ENCODE data around the gene MYBPC1. TPM values are rescaled to one million over a fixed set of nuclear protein-coding genes. Genes with fewer than 3 reads are reported as not detected.

MYBPC1 gene
- total and polyA plus RNA-seq, 9 of the 15 experiments (the other 6 are each of a cell fraction or from before 2014, with no cell fraction given): not detected

DNA sequence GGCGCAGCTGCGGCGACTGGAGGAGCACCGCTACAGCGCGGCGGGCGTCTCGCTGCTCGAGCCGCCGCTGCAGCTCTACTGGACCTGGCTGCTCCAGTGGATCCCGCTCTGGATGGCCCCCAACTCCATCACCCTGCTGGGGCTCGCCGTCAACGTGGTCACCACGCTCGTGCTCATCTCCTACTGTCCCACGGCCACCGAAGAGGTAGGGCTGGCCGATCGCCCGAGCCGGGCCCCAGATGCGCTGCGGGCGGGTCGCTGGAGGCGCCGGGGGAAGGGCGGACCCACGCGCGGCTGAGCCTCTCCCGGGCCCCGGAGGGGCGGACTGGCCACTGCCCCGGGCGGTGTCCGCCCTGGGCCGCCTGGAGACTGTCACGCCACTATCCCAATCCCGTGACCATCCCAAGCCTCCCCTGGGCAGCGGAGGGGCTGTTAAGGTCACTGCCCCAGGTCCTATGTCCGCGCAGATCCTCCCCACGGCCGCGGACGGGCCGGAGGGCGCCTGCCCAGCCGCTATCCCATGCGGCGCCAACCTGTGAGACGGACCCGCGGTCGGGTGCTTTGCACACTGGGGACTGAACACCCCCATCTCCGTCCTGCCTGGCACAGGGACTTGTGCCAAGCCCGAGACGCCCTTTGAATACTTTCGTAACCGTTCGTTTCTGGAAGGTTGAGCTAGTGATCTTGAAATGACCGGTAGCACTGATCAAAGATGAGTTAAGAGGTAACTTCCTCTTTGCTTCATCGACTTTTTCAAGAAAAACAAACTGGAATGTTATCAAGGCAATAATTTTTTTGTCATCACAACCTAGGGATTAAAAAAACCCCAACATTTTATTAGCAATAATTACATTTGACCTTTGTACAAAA, 103.4 kb downstream of the MYBPC1 start (continued):
- TF ChIP-seq, protein P1, sequence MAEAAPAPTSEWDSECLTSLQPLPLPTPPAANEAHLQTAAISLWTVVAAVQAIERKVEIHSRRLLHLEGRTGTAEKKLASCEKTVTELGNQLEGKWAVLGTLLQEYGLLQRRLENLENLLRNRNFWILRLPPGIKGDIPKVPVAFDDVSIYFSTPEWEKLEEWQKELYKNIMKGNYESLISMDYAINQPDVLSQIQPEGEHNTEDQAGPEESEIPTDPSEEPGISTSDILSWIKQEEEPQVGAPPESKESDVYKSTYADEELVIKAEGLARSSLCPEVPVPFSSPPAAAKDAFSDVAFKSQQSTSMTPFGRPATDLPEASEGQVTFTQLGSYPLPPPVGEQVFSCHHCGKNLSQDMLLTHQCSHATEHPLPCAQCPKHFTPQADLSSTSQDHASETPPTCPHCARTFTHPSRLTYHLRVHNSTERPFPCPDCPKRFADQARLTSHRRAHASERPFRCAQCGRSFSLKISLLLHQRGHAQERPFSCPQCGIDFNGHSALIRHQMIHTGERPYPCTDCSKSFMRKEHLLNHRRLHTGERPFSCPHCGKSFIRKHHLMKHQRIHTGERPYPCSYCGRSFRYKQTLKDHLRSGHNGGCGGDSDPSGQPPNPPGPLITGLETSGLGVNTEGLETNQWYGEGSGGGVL (CRISPR knock-in tag; IDR thresholded peaks at IDR 0.05): no peak
- TF ChIP-seq, protein P2, sequence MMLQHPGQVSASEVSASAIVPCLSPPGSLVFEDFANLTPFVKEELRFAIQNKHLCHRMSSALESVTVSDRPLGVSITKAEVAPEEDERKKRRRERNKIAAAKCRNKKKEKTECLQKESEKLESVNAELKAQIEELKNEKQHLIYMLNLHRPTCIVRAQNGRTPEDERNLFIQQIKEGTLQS (IDR thresholded peaks at IDR 0.05): no peak
- TF ChIP-seq, protein P2 (CRISPR knock-in tag; conservative IDR thresholded peaks at IDR 0.05): no peak
- TF ChIP-seq, protein P3, sequence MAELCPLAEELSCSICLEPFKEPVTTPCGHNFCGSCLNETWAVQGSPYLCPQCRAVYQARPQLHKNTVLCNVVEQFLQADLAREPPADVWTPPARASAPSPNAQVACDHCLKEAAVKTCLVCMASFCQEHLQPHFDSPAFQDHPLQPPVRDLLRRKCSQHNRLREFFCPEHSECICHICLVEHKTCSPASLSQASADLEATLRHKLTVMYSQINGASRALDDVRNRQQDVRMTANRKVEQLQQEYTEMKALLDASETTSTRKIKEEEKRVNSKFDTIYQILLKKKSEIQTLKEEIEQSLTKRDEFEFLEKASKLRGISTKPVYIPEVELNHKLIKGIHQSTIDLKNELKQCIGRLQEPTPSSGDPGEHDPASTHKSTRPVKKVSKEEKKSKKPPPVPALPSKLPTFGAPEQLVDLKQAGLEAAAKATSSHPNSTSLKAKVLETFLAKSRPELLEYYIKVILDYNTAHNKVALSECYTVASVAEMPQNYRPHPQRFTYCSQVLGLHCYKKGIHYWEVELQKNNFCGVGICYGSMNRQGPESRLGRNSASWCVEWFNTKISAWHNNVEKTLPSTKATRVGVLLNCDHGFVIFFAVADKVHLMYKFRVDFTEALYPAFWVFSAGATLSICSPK (IDR thresholded peaks at IDR 0.05; ENCODE audit: borderline replicate concordance): no peak
- TF ChIP-seq PHF20 (IDR thresholded peaks at IDR 0.05; ENCODE audit: partially characterized antibody): no peak
- TF ChIP-seq PRPF4 (IDR thresholded peaks at IDR 0.05; ENCODE audit: insufficient read depth, low read depth, low read length, poor library complexity, severe bottlenecking): no peak
- TF ChIP-seq SOX6 (IDR thresholded peaks at IDR 0.05): no peak
- TF ChIP-seq TCF3 (CRISPR knock-in tag; IDR thresholded peaks at IDR 0.05): no peak
- TF ChIP-seq HIVEP1 (CRISPR knock-in tag; IDR thresholded peaks at IDR 0.05): no peak
- no peak for TF ChIP-seq TSC22D4 (tag; IDR thresholded peaks at IDR 0.05)
- TF ChIP-seq, protein P4, sequence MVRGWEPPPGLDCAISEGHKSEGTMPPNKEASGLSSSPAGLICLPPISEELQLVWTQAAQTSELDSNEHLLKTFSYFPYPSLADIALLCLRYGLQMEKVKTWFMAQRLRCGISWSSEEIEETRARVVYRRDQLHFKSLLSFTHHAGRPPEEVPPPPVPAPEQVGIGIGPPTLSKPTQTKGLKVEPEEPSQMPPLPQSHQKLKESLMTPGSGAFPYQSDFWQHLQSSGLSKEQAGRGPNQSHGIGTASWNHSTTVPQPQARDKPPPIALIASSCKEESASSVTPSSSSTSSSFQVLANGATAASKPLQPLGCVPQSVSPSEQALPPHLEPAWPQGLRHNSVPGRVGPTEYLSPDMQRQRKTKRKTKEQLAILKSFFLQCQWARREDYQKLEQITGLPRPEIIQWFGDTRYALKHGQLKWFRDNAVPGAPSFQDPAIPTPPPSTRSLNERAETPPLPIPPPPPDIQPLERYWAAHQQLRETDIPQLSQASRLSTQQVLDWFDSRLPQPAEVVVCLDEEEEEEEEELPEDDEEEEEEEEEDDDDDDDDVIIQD (CRISPR knock-in tag; IDR thresholded peaks at IDR 0.05): 0 out of 2 replicates have a peak, but pooled peaks have one; percentile 13
- TF ChIP-seq YBX1 (IDR thresholded peaks at IDR 0.05): no peak
- TF ChIP-seq MTA2 (IDR thresholded peaks at IDR 0.05; ENCODE audit: low read depth): no peak
- TF ChIP-seq RBM39 (optimal IDR thresholded peaks at IDR 0.05; ENCODE audit: low read depth, low read length): no peak
- no peak for TF ChIP-seq ZNF165 (CRISPR knock-in tag; IDR thresholded peaks at IDR 0.05; ENCODE audit: borderline replicate concordance)
- TF ChIP-seq MYC (IDR thresholded peaks at IDR 0.05; ENCODE audit: low read depth, low read length): no peak; the same call in 1 of the 2 replicates
- 0 out of 2 replicates have a peak, but pooled peaks have one; percentile 33 for TF ChIP-seq MYC (CRISPR knock-in tag; IDR thresholded peaks at IDR 0.05; ENCODE audit: borderline replicate concordance, low read depth)
- no peak for TF ChIP-seq NEUROD1 (IDR thresholded peaks at IDR 0.05; ENCODE audit: borderline replicate concordance, low read depth, low read length, partially characterized antibody)
- TF ChIP-seq ZKSCAN8 (CRISPR knock-in tag; IDR thresholded peaks at IDR 0.05): no peak; the same call in 1 of the 2 replicates
- TF ChIP-seq, protein P5, sequence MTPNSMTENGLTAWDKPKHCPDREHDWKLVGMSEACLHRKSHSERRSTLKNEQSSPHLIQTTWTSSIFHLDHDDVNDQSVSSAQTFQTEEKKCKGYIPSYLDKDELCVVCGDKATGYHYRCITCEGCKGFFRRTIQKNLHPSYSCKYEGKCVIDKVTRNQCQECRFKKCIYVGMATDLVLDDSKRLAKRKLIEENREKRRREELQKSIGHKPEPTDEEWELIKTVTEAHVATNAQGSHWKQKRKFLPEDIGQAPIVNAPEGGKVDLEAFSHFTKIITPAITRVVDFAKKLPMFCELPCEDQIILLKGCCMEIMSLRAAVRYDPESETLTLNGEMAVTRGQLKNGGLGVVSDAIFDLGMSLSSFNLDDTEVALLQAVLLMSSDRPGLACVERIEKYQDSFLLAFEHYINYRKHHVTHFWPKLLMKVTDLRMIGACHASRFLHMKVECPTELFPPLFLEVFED (CRISPR knock-in tag; conservative IDR thresholded peaks at IDR 0.05): no peak
- TF ChIP-seq HDAC1 (IDR thresholded peaks at IDR 0.05): no peak

All from K562 (cell line).